Neuronal stem cell (in vitro differentiated cells): Measurements from ENCODE around the gene ACTRT3.

Experiments used
- DNase-seq: peaks from one replicate; pipeline ENCODE4 v3.0.0-alpha.2; 2013; ENCODE audit warnings: low spot score
- H2AFZ ChIP-seq: one replicate; pipeline ENCODE4 v1.6.1; 2013; ENCODE audit warnings: mild to moderate bottlenecking, low read length, inconsistent platforms
- H2AK5ac ChIP-seq: 2 replicates; pipeline ENCODE4 v1.6.1; 2013; ENCODE audit warnings: low read depth, mild to moderate bottlenecking, inconsistent platforms, low read length, moderate library complexity, mixed read lengths
- H2BK120ac ChIP-seq: 2 replicates; pipeline ENCODE4 v1.6.1; 2013; ENCODE audit warnings: low read depth, mild to moderate bottlenecking, inconsistent platforms, low read length, moderate library complexity, mixed read lengths
- H2BK12ac ChIP-seq: one replicate; pipeline ENCODE4 v1.6.1; 2013; ENCODE audit warnings: low read length, inconsistent platforms
- H2BK15ac ChIP-seq: 2 replicates; pipeline ENCODE4 v1.6.1; 2013; ENCODE audit warnings: mild to moderate bottlenecking, low read length, inconsistent platforms, mixed read lengths
- H2BK5ac ChIP-seq: one replicate; pipeline ENCODE4 v1.6.1; 2013; ENCODE audit warnings: inconsistent platforms, mild to moderate bottlenecking, low read length, moderate library complexity
- H3K14ac ChIP-seq: one replicate; pipeline ENCODE4 v1.6.1; 2013; ENCODE audit warnings: low read length, inconsistent platforms
- H3K18ac ChIP-seq: 2 replicates; pipeline ENCODE4 v1.6.1; 2013; ENCODE audit warnings: low read length, inconsistent platforms
- H3K23ac ChIP-seq: 2 replicates; pipeline ENCODE4 v1.6.1; 2013; ENCODE audit warnings: low read depth, mild to moderate bottlenecking, mixed read lengths, low read length, inconsistent platforms; ENCODE audit not compliant: poor library complexity
- H3K27ac ChIP-seq: replicated peaks from 3 replicates; pipeline ENCODE4 v1.5.1; 2013; ENCODE audit warnings: low read length, inconsistent platforms
- H3K27me3 ChIP-seq, 3 experiments: 2 replicates each; pipeline ENCODE4 v1.6.1; 2013; ENCODE audit warnings: low read length in 3 of 3, mild to moderate bottlenecking in 2 of 3, inconsistent platforms in 1 of 3, low read depth in 1 of 3, mixed read lengths in 1 of 3, moderate library complexity in 1 of 3; ENCODE audit not compliant: control insufficient read depth in 3 of 3, insufficient read depth in 3 of 3
- H3K36me3 ChIP-seq, 2 donors: replicated peaks in 1 of 2; 2 replicates each; pipeline ENCODE4 v1.6.1; 2013; ENCODE audit warnings: low read length in 2 of 2; ENCODE audit not compliant: control insufficient read depth in 2 of 2, insufficient read depth in 2 of 2
- H3K4ac ChIP-seq: 2 replicates; pipeline ENCODE4 v1.6.1; 2013; ENCODE audit warnings: inconsistent platforms, mild to moderate bottlenecking, low read length, moderate library complexity
- H3K4me1 ChIP-seq, 2 donors: 1 replicate in 1 of 2; 2 replicates in 1 of 2; pipeline ENCODE4 v1.6.1; 2013; ENCODE audit warnings: low read length in 2 of 2, low read depth in 1 of 2; ENCODE audit not compliant: control insufficient read depth in 2 of 2, insufficient read depth in 1 of 2
- H3K4me2 ChIP-seq: one replicate; pipeline ENCODE4 v1.6.1; 2013; ENCODE audit warnings: mild to moderate bottlenecking, low read length, inconsistent platforms; ENCODE audit not compliant: insufficient read depth, poor library complexity, severe bottlenecking
- H3K4me3 ChIP-seq, 2 donors: 2 replicates each; pipeline ENCODE4 v1.5.1; 2013; ENCODE audit warnings: low read length in 2 of 2, mild to moderate bottlenecking in 2 of 2, inconsistent platforms in 1 of 2, moderate library complexity in 1 of 2
- H3K79me1 ChIP-seq: one replicate; pipeline ENCODE4 v1.6.1; 2013; ENCODE audit warnings: low read depth, mild to moderate bottlenecking, inconsistent platforms, low read length, moderate library complexity
- H3K9ac ChIP-seq: one replicate; pipeline ENCODE4 v1.6.1; 2013; ENCODE audit warnings: mild to moderate bottlenecking, low read depth, low read length, inconsistent platforms; ENCODE audit not compliant: poor library complexity
- H3K9me3 ChIP-seq, 2 donors: replicated peaks in 1 of 2; 2 replicates each; pipeline versions ENCODE3 to v1.6.1; 2013; ENCODE audit warnings: low read length in 2 of 2, mild to moderate bottlenecking in 2 of 2, inconsistent platforms in 1 of 2, low read depth in 1 of 2, mixed read lengths in 1 of 2, moderate library complexity in 1 of 2; ENCODE audit not compliant: control insufficient read depth in 2 of 2, insufficient read depth in 1 of 2
- H4K8ac ChIP-seq: one replicate; pipeline ENCODE4 v1.6.1; 2013; ENCODE audit warnings: low read depth, mild to moderate bottlenecking, inconsistent platforms, low read length, moderate library complexity
- H4K91ac ChIP-seq: one replicate; pipeline ENCODE4 v1.6.1; 2013; ENCODE audit warnings: low read length, low read depth, mild to moderate bottlenecking, inconsistent platforms; ENCODE audit not compliant: poor library complexity
- WGBS, 2 donors: extraction: QIAGEN DNeasy Blood & Tissue Kit; methylation state at CpG; one replicate each; pipeline ENCODE4 v1.1.7; 2013; ENCODE audit warnings: missing lambda C conversion rate in 2 of 2, mixed read lengths in 1 of 2; ENCODE audit not compliant: insufficient read length in 2 of 2, insufficient replicate concordance in 1 of 2; ENCODE audit errors: extremely low coverage in 2 of 2; 5-methylcytosine and 5-hydroxymethylcytosine counted together

ACTRT3 gene

DNA sequence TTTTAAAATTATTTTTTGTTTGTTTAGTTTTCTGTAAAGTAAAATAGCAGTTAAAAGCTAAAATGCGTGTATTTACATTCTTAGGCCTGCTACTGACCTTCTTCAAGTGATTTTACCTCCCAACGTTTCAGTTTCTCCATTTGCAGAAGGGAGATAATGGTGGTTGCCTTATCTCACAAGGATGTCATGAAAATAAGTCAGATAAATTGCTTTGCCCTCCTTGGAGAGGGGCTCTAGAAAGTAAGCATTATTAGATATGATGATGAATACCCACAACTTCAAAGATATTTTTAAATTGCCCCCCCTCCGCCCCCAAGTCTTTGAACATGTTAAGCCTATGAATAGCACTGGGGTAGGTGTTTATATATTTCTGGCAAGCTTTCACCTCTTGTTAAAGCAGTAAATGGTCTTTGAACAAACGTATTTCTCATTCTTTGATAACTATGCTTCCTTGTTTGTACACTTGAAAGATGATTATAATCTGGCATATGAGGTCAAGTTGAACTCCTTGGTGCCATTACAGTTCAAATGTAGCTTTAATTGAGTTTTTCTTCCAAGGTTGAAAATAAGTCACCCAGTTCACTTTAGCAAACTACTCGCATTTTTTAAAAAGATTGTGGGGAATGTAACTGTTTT lies 10.9 kb downstream of the ACTRT3 start:
- Histone ChIP-seq H3K79me1 (no peaks in the 10 kb centered on the region), H3K14ac (no peak overlapping the region), H3K36me3 (no peaks in the 10 kb centered on the region), H3K23ac (no peak overlapping the region), H2BK5ac (no peak overlapping the region), H4K91ac (no peak overlapping the region), H2AK5ac (no peak overlapping the region), H3K4me3 (no peak overlapping the region), H3K4me2 (no peak overlapping the region), H3K9me3 (peaks cover 4% of the 10 kb centered on the region in 2 donors), H3K18ac (no peak overlapping the region), H3K4ac (no peak overlapping the region), H2BK15ac (no peak overlapping the region), H3K9ac (no peak overlapping the region), H4K8ac (no peak overlapping the region), H2BK12ac (no peak overlapping the region), H3K4me1 (no peaks in the 10 kb centered on the region), H2BK120ac (no peak overlapping the region), H3K27ac (no peak overlapping the region), H3K27me3 (peaks cover 0 to 9% (median 0%) of the 10 kb centered on the region in 3 experiments), H2AFZ (no peak overlapping the region)
- WGBS, 2 donors: 100% methylated on average over 1 of the region's 5 CpGs; no CpG with 5 or more reads in 1 of the 2 donors
- no peak for DNase-seq

GRCh38 chr3:169755488-169755887 lies 13.9 kb downstream of the ACTRT3 start:
- WGBS, 2 donors: no CpG with 5 or more reads among the region's 2 CpGs

DNA sequence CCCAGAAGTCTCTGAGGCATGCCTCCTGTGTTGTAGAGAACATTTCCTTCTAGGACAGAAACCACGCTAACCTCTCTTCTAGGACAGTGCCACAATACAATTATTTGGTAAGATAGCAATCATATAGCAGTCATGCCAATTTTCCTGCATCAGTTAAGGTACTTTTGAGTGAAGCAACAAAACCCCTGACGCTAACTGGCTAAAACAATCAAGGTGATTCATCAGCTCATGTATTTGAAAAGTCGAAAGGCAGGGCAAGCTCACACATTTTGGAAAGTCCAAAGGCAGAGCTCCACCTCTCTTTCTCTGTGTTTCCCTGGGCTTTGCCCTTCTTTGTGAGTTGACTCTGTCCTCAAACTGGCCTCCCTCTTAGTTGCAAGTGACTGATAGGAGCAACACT lies 14.7 kb downstream of the ACTRT3 start:
- no peak overlapping the region for H3K23ac ChIP-seq
- H3K9ac ChIP-seq: no peak overlapping the region
- H3K9me3 ChIP-seq: no peaks in the 10 kb centered on the region
- no peak overlapping the region for H4K91ac ChIP-seq
- H2AFZ ChIP-seq: no peak overlapping the region
- no peak overlapping the region for H3K27ac ChIP-seq
- H3K4ac ChIP-seq: no peak overlapping the region
- H2AK5ac ChIP-seq: no peak overlapping the region
- H3K4me3 ChIP-seq: no peak overlapping the region
- H2BK120ac ChIP-seq: no peak overlapping the region
- H3K4me2 ChIP-seq: no peak overlapping the region
- DNase-seq: no peak
- H3K4me1 ChIP-seq: no peaks in the 10 kb centered on the region
- H2BK15ac ChIP-seq: no peak overlapping the region
- H4K8ac ChIP-seq: no peak overlapping the region
- no peak overlapping the region for H3K14ac ChIP-seq
- H3K36me3 ChIP-seq: no peaks in the 10 kb centered on the region
- no CpG with 5 or more reads among the region's 3 CpGs for WGBS, 2 donors
- H3K27me3 ChIP-seq: peaks cover 0 to 8% (median 0%) of the 10 kb centered on the region in 3 experiments
- no peak overlapping the region for H3K18ac ChIP-seq
- H2BK12ac ChIP-seq: no peak overlapping the region
- no peaks in the 10 kb centered on the region for H3K79me1 ChIP-seq
- H2BK5ac ChIP-seq: no peak overlapping the region

More at GRCh38 chr3:169755488-169755887, 13.9 kb downstream of the ACTRT3 start:
- H3K18ac ChIP-seq: no peak overlapping the region
- H3K27me3 ChIP-seq: peaks cover 0 to 8% (median 0%) of the 10 kb centered on the region in 3 experiments
- H3K4me2 ChIP-seq: no peak overlapping the region
- no peak overlapping the region for H4K91ac ChIP-seq
- no peak overlapping the region for H3K23ac ChIP-seq
- no peak overlapping the region for H2AFZ ChIP-seq
- H3K14ac ChIP-seq: no peak overlapping the region
- H2BK5ac ChIP-seq: no peak overlapping the region
- no peak overlapping the region for H2BK12ac ChIP-seq
- H4K8ac ChIP-seq: no peak overlapping the region
- H3K4me3 ChIP-seq: no peak overlapping the region
- H2BK120ac ChIP-seq: no peak overlapping the region
- H3K9ac ChIP-seq: no peak overlapping the region
- no peaks in the 10 kb centered on the region for H3K79me1 ChIP-seq
- no peak for DNase-seq
- no peak overlapping the region for H2AK5ac ChIP-seq
- no peaks in the 10 kb centered on the region for H3K36me3 ChIP-seq
- no peak overlapping the region for H3K27ac ChIP-seq
- H2BK15ac ChIP-seq: no peak overlapping the region
- no peak overlapping the region for H3K4ac ChIP-seq
- no peaks in the 10 kb centered on the region for H3K4me1 ChIP-seq
- peaks cover 0 to 2% of the 10 kb centered on the region in 2 donors for H3K9me3 ChIP-seq

DNA sequence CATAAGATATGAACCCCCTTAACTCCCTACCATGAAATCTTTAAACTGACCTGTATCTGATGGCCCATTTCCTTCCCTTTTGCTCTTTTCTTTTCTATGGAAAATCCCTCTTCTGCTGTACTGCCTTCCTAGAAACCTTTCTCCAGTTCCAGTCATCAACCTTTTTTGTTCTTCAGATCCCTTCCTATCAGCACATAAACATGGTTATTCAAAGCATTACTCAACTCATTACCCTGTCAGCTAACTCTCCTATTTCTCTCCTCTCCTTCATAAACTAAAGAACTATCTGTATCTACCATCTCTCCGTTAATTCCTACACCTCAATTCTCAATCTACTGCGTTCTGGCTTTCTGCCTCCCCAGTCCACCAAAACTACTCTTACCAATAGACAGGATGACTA lies 17.5 kb downstream of the ACTRT3 start:
- H3K14ac ChIP-seq: no peak overlapping the region
- WGBS, 2 donors: 100% methylated on average over 1 to 2 of the region's 2 CpGs

More for the DNA sequence above, 17.5 kb downstream of the ACTRT3 start:
- H3K36me3 ChIP-seq: no peaks in the 10 kb centered on the region
- H4K91ac ChIP-seq: no peak overlapping the region
- DNase-seq: no peak
- H2AFZ ChIP-seq: no peak overlapping the region
- no peak overlapping the region for H3K27ac ChIP-seq
- peaks cover 0 to 19% (median 0%) of the 10 kb centered on the region in 3 experiments for H3K27me3 ChIP-seq
- no peak overlapping the region for H2BK12ac ChIP-seq
- no peak overlapping the region for H2AK5ac ChIP-seq
- no peak overlapping the region for H3K4me2 ChIP-seq
- no peak overlapping the region for H3K23ac ChIP-seq
- H3K79me1 ChIP-seq: no peaks in the 10 kb centered on the region
- H3K9ac ChIP-seq: no peak overlapping the region
- H3K18ac ChIP-seq: no peak overlapping the region
- H2BK15ac ChIP-seq: no peak overlapping the region
- no peak overlapping the region for H3K4me3 ChIP-seq
- H3K4me1 ChIP-seq: no peaks in the 10 kb centered on the region
- H3K9me3 ChIP-seq: no peaks in the 10 kb centered on the region
- H2BK120ac ChIP-seq: no peak overlapping the region
- H3K4ac ChIP-seq: no peak overlapping the region
- H4K8ac ChIP-seq: no peak overlapping the region
- no peak overlapping the region for H2BK5ac ChIP-seq
